ENCODE data around the gene OLFML2A.

DNA sequence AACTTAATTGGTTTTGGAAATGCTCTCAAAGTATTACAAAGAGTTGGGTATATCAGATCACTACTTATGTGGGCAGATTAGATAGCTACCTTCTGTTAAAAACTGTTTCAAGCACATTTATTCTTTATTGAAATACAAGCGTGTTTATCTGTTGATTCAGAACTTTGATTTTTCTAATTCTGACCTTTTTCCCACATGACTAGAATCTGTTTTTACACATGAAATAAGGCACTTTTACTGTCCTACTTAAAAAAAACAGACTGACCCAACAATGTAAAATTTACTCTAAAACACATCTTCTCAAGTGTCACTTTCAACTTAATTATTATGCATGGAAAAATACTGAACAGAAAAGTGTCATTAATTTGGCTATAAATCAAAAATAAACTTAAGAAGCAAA, 10.6 kb upstream of the OLFML2A start:
- no peak for TF ChIP-seq CTCF (IDR thresholded peaks at IDR 0.05; ENCODE audit: poor library complexity)
- no peak for TF ChIP-seq EZH2phosphoT487 (IDR thresholded peaks at IDR 0.05; ENCODE audit: low read depth, severe bottlenecking, unreplicated experiment)
- TF ChIP-seq EZH2 (IDR thresholded peaks at IDR 0.05; ENCODE audit: borderline replicate concordance) = no peak

All from hepatocyte (in vitro differentiated cells).